ENCODE measurements around the gene HSD17B12. TPM values are rescaled to one million over a fixed set of nuclear protein-coding genes. Genes with fewer than 3 reads are reported as not detected.

Gene HSD17B12
- total RNA-seq, 4 donors from 2014 or later, result 50.6 to 72.4 (median 54.1) TPM

- no peak for TF ChIP-seq CTCF (IDR thresholded peaks at IDR 0.05)
- ATAC-seq (ENCODE audit: low FRiP score), result peak; percentile 100
- DNase-seq (ENCODE audit: low spot score), result peak; percentile 81
Observed at GRCh38 chr11:43880640-43881159, 200.2 kb downstream of the HSD17B12 start, which contains the start of gene ALKBH3. ALKBH3 (plus strand) TSS chr11:43880831; CDS start chr11:43882653, 1,822 bp downstream.

DNA sequence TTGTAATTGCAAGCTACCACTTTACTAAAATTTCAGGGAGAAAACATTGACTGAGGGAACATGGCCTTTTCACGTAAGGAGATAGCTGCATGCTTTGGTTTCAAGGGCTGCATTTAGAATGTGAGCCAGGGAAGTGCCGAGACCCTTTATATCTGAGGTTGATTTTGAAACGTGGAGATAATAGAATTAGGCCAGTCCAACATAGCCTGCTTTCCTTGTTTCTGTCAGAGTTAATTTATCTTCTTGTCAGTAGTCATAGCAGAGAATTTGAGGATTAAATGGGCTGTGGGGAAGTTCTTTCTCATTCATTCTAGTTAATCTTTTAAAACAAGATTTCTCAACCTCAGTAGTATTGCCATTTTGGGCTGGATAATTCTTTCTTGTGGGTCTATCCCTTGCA, 212.3 kb downstream of the HSD17B12 start:
- TF ChIP-seq CTCF (IDR thresholded peaks at IDR 0.05), result no peak
- DNase-seq (ENCODE audit: low spot score) (no peak), ATAC-seq (ENCODE audit: low FRiP score) (no peak)

DNA sequence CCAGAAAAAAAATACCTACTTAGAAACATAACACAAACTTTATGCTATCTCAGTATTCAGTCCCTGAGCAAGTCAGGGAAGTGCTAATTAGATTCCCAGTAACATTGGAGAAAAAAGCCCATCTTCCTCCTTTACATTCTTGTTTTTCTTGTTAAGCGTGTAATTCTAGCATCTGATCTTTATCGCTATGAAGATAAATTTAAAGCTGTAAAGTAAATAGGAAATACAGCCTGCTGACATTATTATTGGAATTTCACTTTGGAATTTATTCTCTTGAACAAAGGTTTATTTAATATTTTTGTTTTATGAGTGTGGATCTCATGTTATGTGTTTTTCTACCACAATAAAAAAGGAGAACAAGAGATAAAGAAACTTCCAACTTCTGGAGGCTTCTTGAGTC, 214.0 kb downstream of the HSD17B12 start:
- no peak for DNase-seq (ENCODE audit: low spot score)
- no peak for ATAC-seq (ENCODE audit: low FRiP score)
- TF ChIP-seq CTCF (IDR thresholded peaks at IDR 0.05), result no peak

DNA sequence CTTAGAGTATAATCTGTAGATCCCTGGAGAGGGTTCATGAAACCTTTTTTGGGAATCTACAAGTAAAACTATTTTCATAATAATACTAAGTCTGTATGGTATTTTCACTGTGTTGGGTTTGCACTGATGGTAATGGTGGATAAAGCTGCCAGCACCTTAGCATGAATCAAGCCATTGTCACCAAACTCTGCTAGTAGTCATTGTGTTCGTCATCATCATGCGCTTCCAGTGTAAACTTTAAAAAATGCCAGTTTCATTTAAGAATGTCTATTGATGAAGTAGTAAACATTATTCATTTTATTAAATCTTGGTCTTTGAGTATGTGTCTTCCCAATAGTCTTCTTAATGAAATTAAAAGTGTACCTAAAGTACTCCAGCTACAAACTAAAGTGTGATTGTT, 215.1 kb downstream of the HSD17B12 start:
- DNase-seq (ENCODE audit: low spot score) (no peak), ATAC-seq (ENCODE audit: low FRiP score) (no peak)
- no peak for TF ChIP-seq CTCF (IDR thresholded peaks at IDR 0.05)

DNA sequence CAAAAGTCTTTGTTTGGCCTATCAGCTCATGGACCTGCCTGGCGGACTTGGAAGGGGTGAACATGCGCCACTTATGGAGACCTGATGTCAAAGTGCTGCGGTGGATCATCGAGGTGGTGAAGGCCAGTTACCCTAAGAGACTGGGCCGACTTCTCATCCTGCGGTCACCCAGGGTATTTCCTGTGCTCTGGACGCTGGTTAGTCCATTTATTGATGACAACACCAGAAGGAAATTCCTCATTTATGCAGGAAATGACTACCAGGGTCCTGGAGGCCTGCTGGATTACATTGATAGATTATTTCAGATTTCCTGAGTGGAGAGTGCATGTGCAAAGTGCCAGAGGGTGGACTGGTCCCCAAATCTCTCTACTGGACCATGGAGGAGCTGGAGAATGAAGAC, 218.0 kb downstream of the HSD17B12 start:
- TF ChIP-seq CTCF (IDR thresholded peaks at IDR 0.05), result no peak
- DNase-seq (ENCODE audit: low spot score) (no peak), ATAC-seq (ENCODE audit: low FRiP score) (no peak)

GRCh38 chr11:43899094-43899493, 218.6 kb downstream of the HSD17B12 start:
- no peak for DNase-seq (ENCODE audit: low spot score)
- ATAC-seq (ENCODE audit: low FRiP score), result no peak
- TF ChIP-seq CTCF (IDR thresholded peaks at IDR 0.05), result no peak

GRCh38 chr11:43901551-43901950, 221.0 kb downstream of the HSD17B12 start:
- ATAC-seq (ENCODE audit: low FRiP score), result no peak
- no peak for TF ChIP-seq CTCF (IDR thresholded peaks at IDR 0.05)
- no peak for DNase-seq (ENCODE audit: low spot score)

All from omental fat pad (tissue), 4 donors.